ENCODE data around the gene MPEG1.

MPEG1 gene

DNA sequence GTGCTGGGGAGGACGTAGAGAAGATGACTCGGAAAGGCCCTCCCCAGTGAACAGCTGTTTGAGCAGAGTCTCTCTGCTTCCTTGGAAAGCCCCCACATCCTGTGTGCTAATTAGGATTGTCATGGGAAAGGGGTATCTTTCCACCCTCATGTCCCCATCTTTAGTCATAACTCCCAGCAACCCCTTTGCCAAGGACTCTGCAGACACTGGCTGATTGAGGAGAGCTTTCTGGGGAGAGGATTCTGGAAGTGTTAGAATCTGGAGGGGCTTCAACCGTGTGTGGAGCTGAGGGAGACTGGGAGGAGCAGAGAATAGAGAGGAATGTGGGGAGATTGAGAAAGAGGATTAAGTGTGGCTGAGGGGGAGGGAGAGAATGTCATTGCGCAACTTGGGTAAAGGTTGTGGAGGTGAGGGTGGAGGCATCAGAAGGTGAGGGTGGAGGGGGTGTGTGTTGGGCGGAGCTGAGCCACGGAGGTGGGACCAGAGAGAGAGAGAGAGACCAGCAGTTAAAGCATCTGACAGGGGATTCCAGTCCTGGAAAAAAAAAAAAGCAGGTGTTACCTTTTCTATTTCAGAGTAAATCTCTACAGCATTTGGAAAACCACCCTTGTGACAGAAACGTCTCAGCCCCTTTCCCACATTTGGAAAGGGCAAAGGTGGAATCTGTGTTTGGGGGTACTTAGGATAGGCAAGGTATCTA, 38.6 kb downstream of the MPEG1 start:
- DNase-seq (ENCODE audit: low read depth) = no peak
- TF ChIP-seq, protein P1, sequence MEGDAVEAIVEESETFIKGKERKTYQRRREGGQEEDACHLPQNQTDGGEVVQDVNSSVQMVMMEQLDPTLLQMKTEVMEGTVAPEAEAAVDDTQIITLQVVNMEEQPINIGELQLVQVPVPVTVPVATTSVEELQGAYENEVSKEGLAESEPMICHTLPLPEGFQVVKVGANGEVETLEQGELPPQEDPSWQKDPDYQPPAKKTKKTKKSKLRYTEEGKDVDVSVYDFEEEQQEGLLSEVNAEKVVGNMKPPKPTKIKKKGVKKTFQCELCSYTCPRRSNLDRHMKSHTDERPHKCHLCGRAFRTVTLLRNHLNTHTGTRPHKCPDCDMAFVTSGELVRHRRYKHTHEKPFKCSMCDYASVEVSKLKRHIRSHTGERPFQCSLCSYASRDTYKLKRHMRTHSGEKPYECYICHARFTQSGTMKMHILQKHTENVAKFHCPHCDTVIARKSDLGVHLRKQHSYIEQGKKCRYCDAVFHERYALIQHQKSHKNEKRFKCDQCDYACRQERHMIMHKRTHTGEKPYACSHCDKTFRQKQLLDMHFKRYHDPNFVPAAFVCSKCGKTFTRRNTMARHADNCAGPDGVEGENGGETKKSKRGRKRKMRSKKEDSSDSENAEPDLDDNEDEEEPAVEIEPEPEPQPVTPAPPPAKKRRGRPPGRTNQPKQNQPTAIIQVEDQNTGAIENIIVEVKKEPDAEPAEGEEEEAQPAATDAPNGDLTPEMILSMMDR (conservative IDR thresholded peaks at IDR 0.05; ENCODE audit: control insufficient read depth, insufficient read depth, low read depth, low read length) = no peak
- H3K4me3 ChIP-seq (ENCODE audit: control insufficient read depth, low read depth, low read length) = no peak overlapping the region

DNA sequence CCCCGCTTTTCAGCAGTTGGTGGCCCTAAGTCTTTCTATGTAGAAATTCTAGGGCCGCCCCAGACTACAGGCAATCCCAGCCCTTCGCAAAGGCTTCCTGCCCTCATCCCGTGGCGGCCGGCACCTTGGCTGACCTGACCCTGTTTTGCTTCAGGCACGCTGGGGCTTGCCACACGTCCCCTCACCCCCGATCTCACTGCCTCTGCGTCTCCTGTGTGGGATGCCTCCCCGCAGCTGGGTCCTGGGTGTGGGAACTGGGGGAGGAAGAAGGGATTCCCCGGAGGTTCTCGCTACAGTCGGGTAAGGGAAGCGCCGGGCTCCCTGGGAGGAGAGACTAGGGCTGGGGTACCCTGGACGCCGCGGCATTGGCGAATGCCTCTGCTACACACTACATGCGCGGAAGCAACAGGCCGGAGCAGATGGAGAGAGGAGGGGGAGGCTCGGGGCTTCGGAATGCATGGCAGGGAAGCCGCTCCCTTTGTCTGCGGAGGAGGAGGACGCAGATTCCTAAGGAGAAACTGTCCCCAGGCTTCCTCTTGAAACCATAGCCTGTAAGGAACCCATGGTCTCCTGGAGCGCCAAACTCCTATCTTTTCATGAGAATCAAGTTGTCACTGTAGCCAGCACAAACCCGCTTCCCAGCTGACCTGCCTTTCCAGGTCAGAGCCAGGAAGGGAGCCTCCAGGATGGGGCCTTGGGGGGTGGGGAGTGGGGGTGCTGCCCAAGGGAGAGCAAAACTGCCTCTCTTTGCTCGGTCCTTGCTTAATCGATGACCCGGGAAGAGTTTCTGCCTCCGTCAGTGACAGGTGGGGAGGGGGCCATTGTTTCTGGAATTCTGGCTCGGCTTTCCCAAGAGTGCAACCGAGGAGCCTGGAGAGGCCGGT, 39.4 kb downstream of the MPEG1 start:
- TF ChIP-seq, protein P1 (conservative IDR thresholded peaks at IDR 0.05; ENCODE audit: control insufficient read depth, insufficient read depth, low read depth, low read length) = no peak
- H3K4me3 ChIP-seq (ENCODE audit: control insufficient read depth, low read depth, low read length) = peak overlapping the region; percentile 37
- no peak for DNase-seq (ENCODE audit: low read depth)

DNA sequence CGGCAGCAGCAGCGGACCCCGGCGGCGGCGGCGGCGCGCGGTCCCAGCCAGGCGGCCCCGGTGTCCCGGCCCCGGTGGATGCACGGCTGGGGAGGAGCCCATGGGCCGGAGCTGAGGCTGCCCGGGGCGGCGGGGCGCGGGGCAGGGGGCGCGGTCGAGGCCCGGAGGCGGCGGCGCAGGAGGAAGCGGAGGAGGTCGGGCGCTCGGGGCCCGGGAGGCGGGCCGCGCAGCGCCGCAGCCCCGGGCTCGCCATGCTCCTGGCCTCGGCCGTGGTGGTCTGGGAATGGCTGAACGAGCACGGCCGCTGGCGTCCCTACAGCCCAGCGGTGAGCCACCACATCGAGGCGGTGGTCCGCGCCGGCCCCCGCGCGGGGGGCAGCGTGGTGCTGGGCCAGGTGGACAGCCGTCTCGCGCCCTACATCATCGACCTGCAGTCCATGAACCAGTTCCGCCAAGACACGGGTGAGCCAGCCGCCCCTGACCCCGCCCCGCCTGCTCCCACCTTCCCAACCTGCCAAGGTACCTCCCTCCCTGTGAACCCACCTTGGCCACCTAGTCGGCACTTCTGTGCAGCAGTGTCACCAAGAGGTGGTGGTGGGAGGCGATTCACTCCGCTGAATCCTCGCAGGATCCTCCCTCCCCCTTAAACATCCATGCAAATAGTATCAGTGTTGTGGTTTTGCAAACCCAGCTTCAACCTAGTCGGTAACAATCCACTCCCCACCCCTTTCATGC, 40.2 kb downstream of the MPEG1 start:
- TF ChIP-seq, protein P1 (conservative IDR thresholded peaks at IDR 0.05; ENCODE audit: control insufficient read depth, insufficient read depth, low read depth, low read length) = no peak
- DNase-seq (ENCODE audit: low read depth) = no peak
- peak overlapping the region; percentile 64 for H3K4me3 ChIP-seq (ENCODE audit: control insufficient read depth, low read depth, low read length)

DNA sequence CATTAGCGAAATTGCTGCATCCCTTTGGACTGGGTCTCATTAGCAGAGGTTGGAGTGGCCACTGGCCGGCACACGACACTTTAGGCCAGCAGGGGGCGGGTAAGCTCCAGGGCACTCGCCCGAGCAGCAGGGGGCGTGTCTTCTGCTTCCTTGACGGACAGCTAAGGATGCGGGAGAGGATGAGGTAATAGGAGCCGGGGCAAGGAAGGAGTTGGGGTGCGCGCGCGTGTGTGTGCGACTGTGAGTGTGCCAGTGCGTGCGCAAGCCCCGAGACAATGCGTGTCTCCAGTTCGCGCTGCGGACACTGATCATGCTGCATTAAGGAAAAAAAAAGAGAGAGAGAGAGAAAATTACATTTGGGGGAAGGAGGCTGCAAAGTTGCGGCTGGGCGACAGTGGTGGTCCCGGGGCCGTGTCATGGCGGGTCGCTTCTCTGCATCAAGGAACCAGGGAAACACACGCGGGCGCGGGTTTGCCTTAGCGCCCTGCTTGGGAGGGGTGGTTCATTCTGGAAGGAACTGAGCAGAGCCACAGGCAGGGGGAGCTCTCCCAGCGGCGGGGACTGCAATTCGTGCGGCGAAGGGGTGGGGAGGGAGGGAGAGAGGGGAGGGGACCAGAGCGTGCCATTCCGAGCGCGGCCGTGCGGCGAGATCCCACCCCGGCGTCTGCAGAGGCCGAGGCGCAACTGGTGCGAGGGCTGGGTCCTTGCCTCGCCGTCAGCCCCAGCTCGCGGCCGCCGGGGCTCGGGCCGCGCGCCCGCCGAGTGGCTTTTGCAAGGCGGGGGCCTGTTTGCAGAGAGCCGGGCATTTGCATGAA, 41.0 kb downstream of the MPEG1 start, which contains the start of gene DTX4:
Gene DTX4 (plus strand): TSS at position 625 of the 815 bp plus-strand sequence. CDS start 464 bp downstream, outside the sequence.
- TF ChIP-seq, protein P1 (conservative IDR thresholded peaks at IDR 0.05; ENCODE audit: control insufficient read depth, insufficient read depth, low read depth, low read length) = peak; percentile 86
- peak; percentile 86 for DNase-seq (ENCODE audit: low read depth)
- H3K4me3 ChIP-seq (ENCODE audit: control insufficient read depth, low read depth, low read length) = peak within 1 kb of the TSS; percentile 64

DNA sequence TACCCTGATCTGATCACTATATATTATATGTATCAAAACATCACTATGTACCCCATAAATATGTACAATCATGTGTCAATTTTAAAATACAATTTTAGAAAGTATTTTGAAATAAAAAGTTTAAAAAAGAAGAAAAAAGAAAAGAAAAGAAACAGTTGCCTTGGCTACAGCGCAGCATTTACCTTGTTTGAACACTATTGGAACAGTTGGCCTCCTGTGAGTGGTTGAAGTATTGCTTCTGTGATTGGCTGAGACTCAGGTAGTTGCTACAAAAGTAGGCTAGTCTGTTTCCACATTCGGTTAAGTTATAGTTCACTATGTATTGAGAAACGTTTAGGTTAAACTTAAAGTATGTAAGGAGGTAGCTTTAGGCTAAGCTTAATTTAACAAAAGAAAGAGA, 48.7 kb downstream of the MPEG1 start:
- no peak overlapping the region for H3K4me3 ChIP-seq (ENCODE audit: control insufficient read depth, low read depth, low read length)
- TF ChIP-seq, protein P1 (conservative IDR thresholded peaks at IDR 0.05; ENCODE audit: control insufficient read depth, insufficient read depth, low read depth, low read length) = no peak
- DNase-seq (ENCODE audit: low read depth) = no peak
